ENCODE measurements around the gene EIF4G3. TPM values are rescaled to one million over a fixed set of nuclear protein-coding genes. Genes with fewer than 3 reads are reported as not detected.

EIF4G3 gene
- total and polyA plus RNA-seq, 9 of the 15 experiments (the other 6 are each of a cell fraction or from before 2014, with no cell fraction given) = 6.7 to 40.5 (median 32.1) TPM

GRCh38 chr1:20964540-20965484, 211.9 kb downstream of the EIF4G3 start (continued):
- TF ChIP-seq AFF4 (CRISPR knock-in tag; IDR thresholded peaks at IDR 0.05) = no peak
- no peak for TF ChIP-seq OTX1 (CRISPR knock-in tag; IDR thresholded peaks at IDR 0.05)
- no peak for TF ChIP-seq ZBTB40 (IDR thresholded peaks at IDR 0.05)
- no peak for TF ChIP-seq ZBTB40 (CRISPR knock-in tag; IDR thresholded peaks at IDR 0.05)
- TF ChIP-seq PHF21A (IDR thresholded peaks at IDR 0.05; ENCODE audit: borderline replicate concordance, low read depth) = no peak
- TF ChIP-seq SMARCC2 (IDR thresholded peaks at IDR 0.05; ENCODE audit: low read depth) = no peak
- TF ChIP-seq MCM7 (IDR thresholded peaks at IDR 0.05) = no peak
- no peak for TF ChIP-seq CREB3 (tag; conservative IDR thresholded peaks at IDR 0.05; ENCODE audit: low read depth)
- no peak for TF ChIP-seq ZHX1 (conservative IDR thresholded peaks at IDR 0.05; ENCODE audit: low read length)

Data from K562 (cell line).